Osteocyte (in vitro differentiated cells): ENCODE data around the gene NECTIN2. TPM values are rescaled to one million over a fixed set of nuclear protein-coding genes. Genes with fewer than 3 reads are reported as not detected.

ENCODE experiments used
- DNase-seq: peaks from one replicate; pipeline ENCODE4 v3.0.0; 2021; ENCODE audit warnings: mixed read lengths; ENCODE audit not compliant: unreplicated experiment; ENCODE audit errors: extremely low spot score
- H3K27ac Mint-ChIP-seq: one replicate; pipeline ENCODE4 v1.8.0; 2021; ENCODE audit warnings: mild to moderate bottlenecking, mixed read lengths; ENCODE audit not compliant: unreplicated experiment
- H3K27me3 Mint-ChIP-seq: one replicate; pipeline ENCODE4 v1.8.0; 2021; ENCODE audit warnings: mixed read lengths; ENCODE audit not compliant: unreplicated experiment
- H3K36me3 Mint-ChIP-seq: one replicate; pipeline ENCODE4 v1.8.0; 2021; ENCODE audit warnings: mixed read lengths; ENCODE audit not compliant: unreplicated experiment
- H3K4me1 Mint-ChIP-seq: one replicate; pipeline ENCODE4 v1.8.0; 2021; ENCODE audit warnings: mixed read lengths; ENCODE audit not compliant: unreplicated experiment
- H3K4me3 Mint-ChIP-seq: one replicate; pipeline ENCODE4 v1.8.0; 2021; ENCODE audit warnings: mild to moderate bottlenecking, moderate library complexity, mixed read lengths; ENCODE audit not compliant: unreplicated experiment
- H3K9me3 Mint-ChIP-seq: one replicate; pipeline ENCODE4 v1.8.0; 2021; ENCODE audit warnings: mixed read lengths; ENCODE audit not compliant: unreplicated experiment
- CTCF ChIP-seq: fragments of 200-600 bp; sonication (generic); IDR thresholded peaks from 2 replicates; pipeline ENCODE4 v1.5.0; 2021; ENCODE audit warnings: antibody characterized with exemption, mild to moderate bottlenecking, moderate library complexity
- total RNA-seq: library from RNA; stranded (reverse); gene quantifications from 2 replicates; pipeline ENCODE4 v1.2.1, GENCODE V29; 2021

Gene NECTIN2
- total RNA-seq, 1 donor from 2014 or later = 117 TPM

DNA sequence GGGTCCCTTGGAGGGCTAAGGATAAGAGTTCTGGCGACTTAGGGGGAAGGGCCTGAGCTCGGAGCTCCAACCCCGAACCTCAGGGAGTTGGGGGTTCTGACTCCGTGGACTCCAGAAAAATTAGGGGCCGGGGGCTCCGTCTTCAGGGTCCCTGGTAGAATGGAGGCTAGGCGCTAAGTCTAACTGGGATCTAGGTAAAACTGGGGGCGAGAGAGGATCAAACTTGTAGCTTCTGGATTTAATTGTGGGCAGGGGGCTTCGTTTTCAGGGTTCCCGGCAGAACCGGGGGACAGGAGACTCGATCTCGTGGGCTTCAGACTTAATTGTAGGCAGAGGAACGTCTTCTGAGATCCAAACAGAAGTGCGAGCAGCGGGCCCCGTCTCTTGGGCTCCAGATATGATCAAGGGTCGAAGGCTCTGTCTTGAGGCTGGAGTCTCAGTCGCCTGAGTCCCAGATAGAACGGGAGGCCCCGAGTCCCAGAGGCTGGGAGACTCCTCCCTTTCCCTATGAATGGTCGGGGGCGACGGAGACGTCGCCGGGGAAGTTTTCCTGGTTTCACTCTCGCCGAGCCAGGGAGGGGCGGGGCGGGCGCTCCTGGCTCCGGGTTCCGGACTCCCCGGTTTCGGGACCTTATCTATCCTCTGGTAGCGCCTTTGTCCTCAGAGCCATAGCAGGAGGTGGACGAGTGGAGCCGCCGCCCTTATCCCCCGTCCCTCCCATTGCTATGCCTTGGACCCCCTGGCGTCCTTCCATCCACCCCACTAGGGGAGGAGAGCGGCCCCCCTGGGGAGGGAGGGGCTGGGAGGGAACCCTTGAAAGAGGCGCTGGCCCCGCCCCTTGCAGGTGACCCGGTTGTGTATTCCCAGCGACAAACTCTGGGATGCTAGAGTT is 1.3 kb downstream of the NECTIN2 start:
- TF ChIP-seq CTCF = no peak
- peak overlapping the region; percentile 90 for H3K4me3 Mint-ChIP-seq
- no peaks in the 10 kb centered on the region for H3K9me3 Mint-ChIP-seq
- H3K4me1 Mint-ChIP-seq = peaks cover 36% of the 10 kb centered on the region
- H3K36me3 Mint-ChIP-seq = no peaks in the 10 kb centered on the region
- H3K27me3 Mint-ChIP-seq = no peaks in the 10 kb centered on the region
- peak overlapping the region; percentile 98 for H3K27ac Mint-ChIP-seq
- DNase-seq = peak; percentile 87

GRCh38 chr19:44848036-44848811 is 2.1 kb downstream of the NECTIN2 start:
- Mint-ChIP-seq H3K27me3 (no peaks in the 10 kb centered on the region), H3K36me3 (no peaks in the 10 kb centered on the region), H3K4me3 (peak overlapping the region; percentile 90), H3K4me1 (peaks cover 36% of the 10 kb centered on the region), H3K9me3 (no peaks in the 10 kb centered on the region), H3K27ac (peak overlapping the region; percentile 98)
- TF ChIP-seq CTCF = no peak
- DNase-seq = no peak

- Mint-ChIP-seq H3K9me3 (no peaks in the 10 kb centered on the region), H3K4me3 (peak overlapping the region; percentile 90), H3K27me3 (no peaks in the 10 kb centered on the region), H3K36me3 (peaks cover 3% of the 10 kb centered on the region), H3K4me1 (peaks cover 38% of the 10 kb centered on the region), H3K27ac (peak overlapping the region; percentile 98)
- TF ChIP-seq CTCF = no peak
- DNase-seq = no peak
These were observed 2.8 kb downstream of the NECTIN2 start for GRCh38 chr19:44848812-44849447.

DNA sequence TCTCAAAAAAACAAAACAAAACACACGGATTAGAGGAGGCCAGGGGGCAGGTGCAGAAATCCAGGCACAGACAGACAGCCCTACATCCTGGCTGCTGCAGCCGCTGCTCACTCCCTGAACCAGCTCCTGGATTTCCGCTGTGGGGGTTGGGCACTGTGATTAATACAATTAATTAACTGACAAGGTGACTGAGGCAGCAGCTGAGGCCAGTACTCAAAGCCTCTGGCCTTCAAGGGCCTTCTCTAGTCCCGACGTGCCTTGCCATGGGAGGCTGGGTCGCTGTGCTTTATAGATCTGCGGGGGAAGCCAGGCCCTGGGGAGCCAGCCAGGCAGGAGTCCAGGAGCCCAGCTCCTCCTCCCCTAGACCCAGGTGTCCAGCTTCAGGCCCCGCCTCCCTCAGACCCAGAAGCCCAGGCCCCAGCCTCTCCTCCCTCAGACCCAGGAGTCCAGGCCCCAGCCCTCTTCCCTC is 4.6 kb downstream of the NECTIN2 start:
- no peak for TF ChIP-seq CTCF
- DNase-seq = no peak
- peaks cover 6% of the 10 kb centered on the region for H3K36me3 Mint-ChIP-seq
- peak overlapping the region; percentile 12 for H3K27ac Mint-ChIP-seq
- H3K4me1 Mint-ChIP-seq = peaks cover 37% of the 10 kb centered on the region
- H3K9me3 Mint-ChIP-seq = no peaks in the 10 kb centered on the region
- H3K4me3 Mint-ChIP-seq = no peak overlapping the region
- H3K27me3 Mint-ChIP-seq = no peaks in the 10 kb centered on the region
